HG02642 (cell line): ENCODE results near the gene ATP11A.

Experiments used
- ATAC-seq: cut with Tn5 transposase; IDR thresholded peaks from one replicate; pipeline ENCODE4 v1.9.1; 2021; ENCODE audit warnings: mild to moderate bottlenecking; ENCODE audit not compliant: unreplicated experiment, poor library complexity

ATP11A gene

GRCh38 chr13:112771139-112771876 lies 81.5 kb downstream of the ATP11A start:
- no peak for ATAC-seq

DNA sequence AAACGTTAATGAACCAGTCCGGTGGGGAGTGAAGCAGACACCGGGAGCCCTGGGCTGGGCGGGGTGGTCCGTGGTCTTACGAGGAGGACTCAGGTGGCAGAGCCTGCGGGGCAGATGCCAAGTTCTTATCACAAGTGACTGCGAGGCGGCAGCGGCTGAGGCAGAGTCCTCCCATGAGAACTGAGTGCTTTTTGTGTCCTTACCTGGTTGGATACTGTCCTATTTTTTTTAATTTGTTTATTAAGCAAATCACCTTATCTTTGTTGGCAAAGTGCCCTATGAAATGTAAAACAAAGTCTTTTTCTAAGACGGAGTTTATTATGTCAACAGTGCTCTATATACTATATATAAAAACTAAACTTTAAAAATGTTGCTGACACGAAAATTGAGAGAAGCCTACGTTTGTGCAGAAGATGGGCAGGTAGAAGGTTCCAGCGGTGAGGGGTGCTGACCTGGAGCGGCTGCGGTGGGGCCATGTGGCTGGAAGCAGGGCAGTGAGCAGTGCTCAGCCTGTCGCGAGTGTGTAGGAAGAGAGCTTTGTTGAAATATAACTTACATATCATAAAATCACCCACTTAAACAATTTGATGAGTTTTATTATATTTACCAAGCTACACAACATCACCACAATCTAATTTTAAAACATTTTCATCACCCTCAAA lies 82.2 kb downstream of the ATP11A start:
- ATAC-seq = no peak

- no peak for ATAC-seq
Observed at GRCh38 chr13:112772539-112772909, 82.7 kb downstream of the ATP11A start.

DNA sequence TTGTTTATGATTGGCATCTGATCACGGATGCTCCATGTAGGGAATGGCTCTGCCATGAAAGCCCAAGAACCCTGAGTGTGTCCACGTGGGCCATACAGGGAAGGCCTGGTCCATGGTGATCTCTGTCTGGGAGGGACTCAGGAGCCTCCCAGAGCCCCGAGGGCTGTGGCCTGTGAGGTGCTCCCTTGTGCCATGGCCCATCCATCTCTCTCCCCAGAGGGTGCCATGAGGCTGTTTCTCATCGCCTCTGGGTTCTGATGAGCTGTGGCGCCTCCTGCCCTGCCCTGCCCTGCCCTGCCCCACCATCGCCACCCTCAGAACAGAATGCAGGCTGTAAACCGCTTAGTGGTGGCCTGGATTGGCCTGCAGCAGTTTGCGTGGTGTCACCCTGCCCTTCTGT lies 83.1 kb downstream of the ATP11A start:
- no peak for ATAC-seq

- no peak for ATAC-seq
Observed at GRCh38 chr13:112773601-112774447, 84.0 kb downstream of the ATP11A start.

DNA sequence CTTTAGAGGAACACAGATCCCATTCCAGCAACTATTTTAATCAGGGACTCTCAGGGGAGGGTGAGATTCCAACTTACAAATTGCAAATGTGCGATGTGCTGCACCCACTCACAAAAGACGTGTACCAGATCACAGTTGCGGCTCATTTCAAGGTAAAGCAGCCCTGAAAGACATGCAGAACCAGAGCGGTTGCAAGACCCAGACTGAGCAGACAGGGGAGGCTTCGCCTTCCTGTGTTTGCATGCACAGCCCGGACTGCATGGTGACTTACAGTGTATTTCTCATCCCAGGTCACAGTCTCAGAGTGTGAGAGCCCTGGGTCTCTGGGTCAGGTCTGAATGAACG lies 84.6 kb downstream of the ATP11A start:
- no peak for ATAC-seq

DNA sequence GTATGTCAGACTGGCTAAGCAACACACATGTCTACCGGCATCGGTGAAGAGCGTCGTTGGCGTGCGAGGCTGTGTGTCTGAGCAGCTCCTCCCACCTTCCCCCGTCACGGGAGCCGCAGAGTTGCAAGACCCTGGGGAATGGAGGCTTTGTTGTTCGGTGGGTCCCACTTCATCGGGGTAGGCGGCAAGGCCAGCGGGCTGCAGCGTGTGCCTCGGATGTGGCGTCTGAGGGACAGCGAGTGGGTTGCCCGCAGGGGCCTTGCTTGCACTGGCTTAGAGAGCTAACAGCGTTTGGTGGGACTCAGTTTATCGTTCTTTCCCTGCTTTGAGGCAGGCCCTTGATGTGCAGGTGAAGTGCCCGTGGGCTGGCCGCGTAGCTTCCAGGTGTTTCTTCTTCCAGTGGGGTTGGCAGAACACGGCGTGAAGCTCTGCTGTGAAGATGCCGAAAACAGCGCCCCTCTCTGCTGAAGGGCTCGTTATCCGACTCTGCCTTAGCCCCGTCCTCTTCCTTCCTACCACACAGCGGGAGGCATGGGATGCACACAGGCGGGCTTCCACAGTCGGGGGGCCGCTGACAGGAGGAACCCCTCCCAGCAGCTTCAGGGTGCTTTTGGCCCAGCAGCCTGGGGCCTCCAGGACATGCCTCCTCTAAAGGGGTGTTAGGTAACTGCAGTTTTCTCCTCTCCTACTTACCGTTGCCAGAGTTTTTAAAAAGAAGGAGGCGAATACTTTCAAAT lies 85.2 kb downstream of the ATP11A start:
- no peak for ATAC-seq

- ATAC-seq = no peak
Observed at GRCh38 chr13:112775791-112776279, 86.0 kb downstream of the ATP11A start.

- ATAC-seq = no peak
Observed at GRCh38 chr13:112776354-112776753, 86.5 kb downstream of the ATP11A start.

DNA sequence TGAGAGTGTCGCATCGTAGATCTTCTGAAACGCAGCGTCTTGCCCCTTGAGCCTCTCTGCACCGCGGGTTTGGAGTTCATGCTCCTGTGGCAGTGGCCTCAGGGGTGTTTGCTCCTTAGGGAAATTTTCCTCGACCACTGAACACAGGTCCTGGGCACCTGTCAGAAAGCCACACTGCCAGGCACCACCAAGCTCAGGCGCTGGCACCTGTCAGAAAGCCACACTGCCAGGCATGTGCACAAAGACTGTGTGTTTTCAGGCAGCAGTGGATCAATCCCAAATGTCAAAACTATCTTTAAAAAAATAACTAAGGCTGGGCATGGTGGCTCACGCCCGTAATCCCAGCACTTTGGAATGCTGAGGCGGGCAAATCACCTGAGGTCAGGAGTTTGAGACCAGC lies 87.1 kb downstream of the ATP11A start:
- ATAC-seq = no peak

GRCh38 chr13:112777637-112778406 lies 88.0 kb downstream of the ATP11A start:
- ATAC-seq = no peak

GRCh38 chr13:112779856-112780604 lies 90.2 kb downstream of the ATP11A start:
- no peak for ATAC-seq

GRCh38 chr13:112781287-112781686 lies 91.4 kb downstream of the ATP11A start:
- no peak for ATAC-seq

DNA sequence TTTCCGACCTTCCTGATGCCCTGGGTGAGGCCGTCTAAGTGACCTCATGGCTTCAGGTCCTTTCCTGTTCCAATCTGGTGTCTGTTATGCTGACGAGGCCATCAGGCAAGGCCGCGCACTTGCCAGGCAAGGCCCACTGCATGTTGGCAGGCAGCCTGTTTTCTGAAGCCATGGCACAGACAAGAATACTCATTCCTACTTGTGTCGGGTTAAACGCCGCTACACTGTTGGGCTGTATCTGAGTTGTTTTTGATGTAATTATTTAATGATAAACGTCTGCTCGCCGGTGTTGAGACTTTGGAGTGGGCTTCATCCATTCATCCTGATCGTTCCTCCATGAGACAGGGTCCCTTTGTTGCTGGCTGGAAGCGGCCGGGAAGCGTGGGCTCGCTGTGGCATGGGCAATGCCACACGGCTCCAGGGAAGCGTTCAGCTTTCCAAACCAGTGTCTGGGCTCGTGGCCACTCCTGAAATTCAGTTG lies 92.1 kb downstream of the ATP11A start:
- no peak for ATAC-seq

GRCh38 chr13:112782429-112783010 lies 92.7 kb downstream of the ATP11A start:
- ATAC-seq = no peak

DNA sequence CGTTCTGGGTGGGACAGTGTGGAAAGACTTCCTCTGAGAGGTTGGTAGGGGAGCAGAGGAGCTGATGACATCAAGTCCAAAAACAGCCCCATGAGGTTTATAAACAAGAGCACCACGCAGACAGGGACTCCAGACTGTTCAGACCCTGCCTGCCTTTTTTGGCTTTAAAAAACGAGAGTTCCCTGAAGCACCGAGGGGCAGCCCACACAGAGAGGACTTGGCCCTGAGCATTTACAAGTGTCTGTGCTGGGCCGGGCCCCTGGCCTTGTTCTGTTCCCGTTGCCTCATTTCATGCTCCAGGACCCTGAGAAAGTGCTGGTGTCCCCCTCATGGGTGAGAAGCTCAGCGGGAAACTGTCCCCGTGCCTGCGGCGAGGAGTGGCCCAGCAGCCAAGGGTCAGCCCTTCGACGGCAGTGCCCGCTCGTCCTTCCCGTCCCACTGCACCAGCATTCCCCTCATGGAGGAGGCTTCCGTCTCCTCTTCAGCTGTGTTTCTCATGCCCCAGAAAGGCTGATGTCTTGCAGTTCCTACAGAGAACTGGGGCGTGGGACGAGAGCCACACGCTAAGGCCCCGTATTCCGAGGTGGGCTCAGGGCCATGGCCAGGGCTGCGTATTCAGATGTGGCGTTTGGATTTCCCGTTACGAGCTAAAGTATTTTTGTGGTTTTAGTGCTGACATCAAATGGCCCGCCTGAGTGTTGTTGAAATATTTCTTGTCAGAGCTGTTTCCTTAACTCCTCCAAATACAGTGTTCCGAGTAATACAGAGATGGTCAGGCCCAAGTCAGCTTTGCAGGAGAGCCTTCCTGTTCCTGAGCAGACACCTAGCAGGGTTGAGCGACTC lies 93.5 kb downstream of the ATP11A start:
- ATAC-seq = no peak

DNA sequence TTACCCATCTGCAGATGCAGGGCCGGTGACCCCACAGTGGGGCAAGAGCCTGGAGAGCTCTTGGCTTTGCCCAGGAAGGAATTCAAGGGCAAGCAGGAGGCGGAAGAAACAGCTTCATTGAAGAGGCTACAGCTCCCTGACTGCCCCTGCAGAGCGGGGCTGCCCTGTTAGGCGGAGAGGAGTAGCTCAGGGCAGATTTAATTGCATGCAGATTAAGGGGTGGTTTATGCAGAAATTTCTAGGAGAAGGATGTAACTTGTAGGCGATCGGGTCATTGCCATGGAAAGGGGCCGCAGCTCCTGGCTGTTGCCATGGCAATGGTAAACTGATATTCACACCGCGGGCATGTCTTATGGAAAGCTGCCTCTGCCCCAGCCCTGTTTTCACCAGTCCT lies 94.1 kb downstream of the ATP11A start:
- ATAC-seq = no peak
